HG03378 (cell line): Measurements from ENCODE around the gene GRIN2A.
"Not testable (repeated sequence)": the region's sequence is repeated elsewhere in the genome, so short reads cannot be mapped to it uniquely, and the experiment has no call there.

Source experiments
- ATAC-seq: cut with Tn5 transposase; IDR thresholded peaks from one replicate; pipeline ENCODE4 v1.9.1; 2021; ENCODE audit warnings: mild to moderate bottlenecking, moderate library complexity; ENCODE audit not compliant: unreplicated experiment

The GRIN2A gene

DNA sequence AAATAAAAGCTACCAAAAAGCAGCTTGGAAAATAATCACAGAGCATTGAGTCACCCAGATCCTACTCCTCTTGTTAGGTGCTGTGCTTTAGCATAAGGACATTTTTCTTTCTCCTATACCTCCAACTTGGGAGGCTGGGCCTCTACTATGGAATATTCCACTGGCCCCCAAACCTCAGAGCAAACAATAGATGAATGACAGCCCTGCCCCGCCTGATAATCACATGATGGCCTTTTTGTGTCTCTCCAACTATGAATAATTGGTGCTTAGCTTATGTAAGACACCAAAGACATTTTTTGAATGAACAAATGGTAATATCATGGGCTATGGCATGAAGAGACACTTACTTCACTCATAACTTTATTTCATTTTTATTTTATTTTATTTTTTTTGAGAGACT is 250.2 kb downstream of the GRIN2A start:
- no peak for ATAC-seq

DNA sequence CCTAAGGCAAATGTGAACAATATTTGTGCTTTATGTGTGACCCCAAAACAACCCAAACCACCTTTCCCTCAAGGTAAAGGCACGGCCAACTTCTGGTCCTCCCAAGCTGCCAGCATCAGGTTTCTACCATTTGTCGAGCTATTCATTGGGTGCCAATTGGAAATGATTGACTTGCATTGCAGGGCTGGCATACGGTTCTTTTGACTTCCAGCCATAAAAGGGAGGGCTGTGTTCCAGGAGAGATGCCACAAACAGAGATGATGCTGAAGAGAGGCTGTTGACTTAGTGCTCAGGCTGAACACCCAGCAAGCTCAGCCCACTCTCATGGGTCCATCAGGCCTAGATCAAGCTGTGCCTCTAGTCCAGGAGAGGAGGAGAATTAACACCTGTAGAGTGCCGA is 252.4 kb downstream of the GRIN2A start:
- ATAC-seq, result no peak

DNA sequence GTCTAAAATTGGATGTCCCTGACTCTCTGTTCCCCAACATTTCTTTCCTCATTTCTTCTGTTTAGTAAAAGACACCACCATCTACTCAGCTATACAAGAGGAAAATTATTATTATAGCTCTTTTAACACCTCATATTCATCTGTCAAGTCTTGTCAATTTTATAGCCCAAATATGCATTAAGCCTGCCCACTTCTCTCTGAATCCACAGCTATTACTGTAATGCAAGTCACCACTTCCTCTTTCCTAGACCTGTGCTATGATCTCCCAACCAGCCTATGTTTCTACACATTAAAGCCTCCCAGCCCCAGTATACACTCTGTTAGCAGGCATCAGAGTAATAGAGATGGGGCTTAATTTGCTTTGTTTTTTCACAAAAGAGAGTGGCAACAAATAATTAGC is 252.9 kb downstream of the GRIN2A start:
- ATAC-seq, result peak; percentile 69

DNA sequence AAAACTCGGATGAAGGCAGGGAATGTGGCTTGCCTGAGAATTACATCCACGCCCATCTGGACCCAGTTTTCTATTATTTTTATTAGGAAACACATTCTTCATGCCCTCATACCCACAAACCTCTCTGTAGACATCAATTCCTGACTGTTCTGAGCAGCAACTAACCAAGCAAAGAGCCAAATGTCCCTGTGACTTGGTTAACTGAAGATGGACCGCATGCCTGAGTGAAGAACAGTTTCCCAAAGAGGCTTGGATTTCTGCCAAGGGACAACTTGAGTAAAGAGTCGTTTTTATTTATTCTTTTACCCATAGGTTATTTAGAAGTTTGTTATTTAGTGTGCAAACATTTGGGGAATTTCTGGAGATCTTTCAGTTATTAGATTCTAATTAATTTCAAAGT is 259.8 kb downstream of the GRIN2A start:
- no peak for ATAC-seq

DNA sequence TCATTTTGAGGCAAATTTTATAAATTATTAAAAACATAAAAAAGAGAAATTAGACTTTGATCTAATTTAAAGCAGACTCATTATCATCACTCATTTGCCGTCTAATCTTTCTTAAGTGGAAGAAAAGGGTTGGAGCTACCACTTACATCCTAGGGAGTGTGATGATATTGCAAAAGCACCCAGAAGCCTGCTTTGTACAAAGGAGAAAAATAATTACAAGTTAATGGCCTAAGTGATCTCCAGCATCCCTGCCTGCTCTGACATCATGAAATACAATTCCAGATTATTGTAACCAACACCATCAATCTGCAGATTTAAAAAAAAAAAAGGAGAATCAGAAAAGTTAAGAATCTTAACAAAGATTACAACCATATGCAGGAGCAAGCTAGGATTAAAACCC is 260.2 kb downstream of the GRIN2A start:
- no peak for ATAC-seq

- no peak for ATAC-seq
Measured at GRCh38 chr16:9919460-9919859, 262.8 kb downstream of the GRIN2A start.

- no peak for ATAC-seq
Measured at GRCh38 chr16:9917691-9918090, 264.5 kb downstream of the GRIN2A start.

- ATAC-seq, result no peak
Measured at GRCh38 chr16:9913604-9914326, 268.5 kb downstream of the GRIN2A start.

DNA sequence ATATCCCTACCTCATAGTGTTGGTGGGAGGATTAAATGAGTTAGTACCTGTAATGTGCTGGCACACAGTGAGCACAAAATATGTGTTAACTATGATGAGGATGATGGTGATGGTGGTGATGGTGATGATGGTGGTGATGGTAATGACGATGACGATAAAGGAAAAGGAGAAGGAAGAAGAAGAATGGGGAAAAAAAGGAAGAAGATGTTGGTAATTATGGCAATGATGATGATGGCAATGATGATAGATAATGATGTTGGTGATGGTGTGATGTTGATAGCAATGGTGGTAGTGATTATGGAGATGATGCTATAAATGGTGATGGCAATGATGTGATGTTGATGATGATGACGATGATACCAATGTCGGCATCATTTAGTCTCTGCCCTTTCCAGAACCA is 270.2 kb downstream of the GRIN2A start:
- ATAC-seq, result no peak

DNA sequence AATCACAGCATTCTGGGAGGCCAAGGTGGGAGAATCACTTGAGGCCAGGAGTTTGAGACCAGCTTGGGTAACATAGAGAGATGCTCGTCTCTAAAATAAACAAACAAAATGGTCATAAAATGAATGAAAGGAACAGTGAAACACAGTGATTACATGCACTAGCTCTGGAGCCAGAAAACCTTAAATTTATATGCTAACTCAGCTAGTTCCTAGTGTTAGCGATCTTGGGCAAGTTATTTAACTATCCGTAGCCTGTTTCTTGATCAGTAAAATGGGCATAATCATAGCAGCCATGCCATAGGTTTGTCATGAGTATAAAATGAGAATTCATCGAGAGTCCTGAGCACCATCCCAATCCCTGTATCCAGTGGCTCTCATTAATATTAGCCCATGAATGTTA is 271.0 kb downstream of the GRIN2A start:
- no peak for ATAC-seq

- no peak for ATAC-seq
Measured at GRCh38 chr16:9909072-9909825, 273.0 kb downstream of the GRIN2A start.

- ATAC-seq, result no peak
Measured at GRCh38 chr16:9908613-9909012, 273.6 kb downstream of the GRIN2A start.

GRCh38 chr16:9907752-9908151 is 274.5 kb downstream of the GRIN2A start:
- ATAC-seq, result no peak

DNA sequence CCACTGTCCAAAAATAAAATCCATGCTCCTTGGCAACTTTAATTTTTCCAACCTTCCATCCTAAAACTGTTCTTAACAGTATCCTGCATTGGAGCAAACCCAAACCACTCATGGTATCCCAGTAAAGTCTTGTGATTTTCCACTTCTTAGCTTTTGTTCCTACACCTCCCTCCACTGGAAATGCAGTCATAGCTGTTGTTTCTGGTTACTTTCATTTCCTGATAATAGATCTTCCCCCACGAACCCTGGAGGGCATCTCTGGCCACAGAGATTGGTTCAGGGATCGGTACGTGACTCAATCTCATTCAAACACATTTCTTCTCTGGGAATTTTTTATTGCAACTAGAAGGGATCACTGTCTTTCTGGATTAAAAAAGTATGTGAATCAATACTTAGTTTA is 276.0 kb downstream of the GRIN2A start:
- no peak for ATAC-seq

- no peak for ATAC-seq
Measured at GRCh38 chr16:9904526-9904925, 277.7 kb downstream of the GRIN2A start.

GRCh38 chr16:9900576-9900975 is 281.7 kb downstream of the GRIN2A start:
- ATAC-seq, result no peak

- ATAC-seq, result no peak
Measured at GRCh38 chr16:9898555-9898954, 283.7 kb downstream of the GRIN2A start.

- no peak for ATAC-seq
Measured at GRCh38 chr16:9898124-9898523, 284.1 kb downstream of the GRIN2A start.

DNA sequence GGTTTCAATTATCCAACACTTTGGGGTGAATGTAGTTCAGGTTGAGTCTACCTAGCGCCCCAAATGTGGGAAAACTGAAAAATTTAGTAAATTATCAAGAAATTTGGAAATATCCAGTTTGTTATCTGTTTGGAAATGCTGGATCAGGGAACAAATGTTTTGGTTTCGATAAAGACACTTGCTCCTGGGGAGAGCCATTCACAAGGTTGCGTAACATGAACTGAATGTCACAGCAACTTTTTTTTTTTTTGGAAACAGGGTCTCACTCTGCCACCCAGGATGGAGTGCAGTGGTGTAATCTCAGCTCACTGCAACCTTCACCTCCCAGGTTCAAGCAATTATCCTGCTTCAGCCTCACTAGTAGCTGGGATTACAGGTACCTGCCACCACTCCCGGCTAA is 286.4 kb downstream of the GRIN2A start:
- ATAC-seq, result no peak

GRCh38 chr16:9885876-9886275 is 296.4 kb downstream of the GRIN2A start:
- no peak for ATAC-seq

DNA sequence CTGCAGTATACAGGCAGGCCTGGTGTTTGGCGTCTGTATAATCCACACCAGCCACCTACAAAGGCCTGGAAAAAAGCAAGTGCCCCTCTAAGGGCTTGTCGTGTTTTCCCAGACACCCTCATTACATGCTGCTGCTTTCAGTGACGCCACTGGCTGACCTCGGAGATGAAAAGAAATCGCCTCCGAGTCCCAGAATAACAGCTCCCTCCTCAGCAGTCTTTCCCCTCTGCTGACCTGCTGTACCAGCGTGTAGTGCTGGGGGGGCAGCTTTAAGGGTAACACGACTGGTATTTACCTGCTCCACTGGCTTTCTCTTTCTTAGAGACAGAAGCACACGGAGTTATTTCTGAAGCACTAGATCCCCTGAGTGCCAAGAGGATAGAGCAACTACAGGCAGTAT is 296.8 kb downstream of the GRIN2A start:
- no peak for ATAC-seq

- ATAC-seq, result not testable (repeated sequence)
Measured at GRCh38 chr16:9875981-9876380, 306.2 kb downstream of the GRIN2A start.

- no peak for ATAC-seq
Measured at GRCh38 chr16:9874219-9874618, 308.0 kb downstream of the GRIN2A start.
